Mesendoderm (in vitro differentiated cells): ENCODE results near the gene CHRDL2.

Source experiments
- DNase-seq: peaks from one replicate; pipeline ENCODE4 v3.0.0; 2013
- H2AK5ac ChIP-seq: 2 replicates; pipeline ENCODE4 v1.6.1; 2013; ENCODE audit warnings: low read length, inconsistent platforms
- H2BK120ac ChIP-seq: 2 replicates; pipeline ENCODE4 v1.6.1; 2013; ENCODE audit warnings: low read depth, mild to moderate bottlenecking, low read length, moderate library complexity, mixed read lengths
- H2BK15ac ChIP-seq: replicated peaks from 2 replicates; pipeline ENCODE4 v1.6.1; 2013; ENCODE audit warnings: low read depth, mild to moderate bottlenecking, moderate library complexity
- H2BK5ac ChIP-seq: 2 replicates; pipeline ENCODE4 v1.6.1; 2013; ENCODE audit warnings: low read length, inconsistent platforms
- H3K18ac ChIP-seq: 2 replicates; pipeline ENCODE4 v1.6.1; 2013; ENCODE audit warnings: mild to moderate bottlenecking, low read length, mixed read lengths
- H3K23ac ChIP-seq: one replicate; pipeline ENCODE4 v1.6.1; 2013; ENCODE audit warnings: low read length
- H3K27ac ChIP-seq: 2 replicates; pipeline ENCODE4 v1.5.1; 2013; ENCODE audit warnings: low read depth, mild to moderate bottlenecking, inconsistent platforms, low read length, moderate library complexity
- H3K27me3 ChIP-seq: 2 replicates; pipeline ENCODE4 v1.6.1; 2013; ENCODE audit warnings: low read length, control low read depth, mild to moderate bottlenecking, inconsistent platforms; ENCODE audit not compliant: insufficient read depth, poor library complexity
- H3K36me3 ChIP-seq: 2 replicates; pipeline ENCODE4 v1.6.1; 2013; ENCODE audit warnings: low read length, inconsistent platforms; ENCODE audit not compliant: control insufficient read depth, insufficient read depth
- H3K4ac ChIP-seq: one replicate; pipeline ENCODE4 v1.6.1; 2013; ENCODE audit warnings: low read depth, mild to moderate bottlenecking, low read length, moderate library complexity
- H3K4me1 ChIP-seq: 2 replicates; pipeline ENCODE4 v1.6.1; 2013; ENCODE audit warnings: low read depth, low read length, inconsistent platforms; ENCODE audit not compliant: control insufficient read depth
- H3K4me2 ChIP-seq: 2 replicates; pipeline ENCODE4 v1.6.1; 2013; ENCODE audit warnings: low read length
- H3K4me3 ChIP-seq: 2 replicates; pipeline ENCODE4 v1.5.1; 2013; ENCODE audit warnings: mild to moderate bottlenecking, low read length
- H3K56ac ChIP-seq: one replicate; pipeline ENCODE4 v1.6.1; 2013; ENCODE audit warnings: low read length
- H3K79me1 ChIP-seq: 2 replicates; pipeline ENCODE4 v1.6.1; 2013; ENCODE audit warnings: low read length, inconsistent platforms
- H3K79me2 ChIP-seq: 2 replicates; pipeline ENCODE4 v1.6.1; 2013; ENCODE audit warnings: mild to moderate bottlenecking, low read length; ENCODE audit not compliant: control insufficient read depth, insufficient read depth
- H3K9ac ChIP-seq: 2 replicates; pipeline ENCODE4 v1.6.1; 2013; ENCODE audit warnings: low read length, inconsistent platforms
- H4K5ac ChIP-seq: one replicate; pipeline ENCODE4 v1.6.1; 2013; ENCODE audit warnings: low read length
- H4K8ac ChIP-seq: one replicate; pipeline ENCODE4 v1.6.1; 2013; ENCODE audit warnings: low read depth, mild to moderate bottlenecking, control low read depth, low read length, moderate library complexity
- WGBS: extraction: QIAGEN DNeasy Blood & Tissue Kit; methylation state at CpG from one replicate; pipeline ENCODE4 v1.1.7; 2013; ENCODE audit warnings: low lambda C conversion rate, missing lambda C conversion rate; ENCODE audit not compliant: insufficient coverage; ENCODE audit errors: extremely low coverage; 5-methylcytosine and 5-hydroxymethylcytosine counted together

Gene CHRDL2

DNA sequence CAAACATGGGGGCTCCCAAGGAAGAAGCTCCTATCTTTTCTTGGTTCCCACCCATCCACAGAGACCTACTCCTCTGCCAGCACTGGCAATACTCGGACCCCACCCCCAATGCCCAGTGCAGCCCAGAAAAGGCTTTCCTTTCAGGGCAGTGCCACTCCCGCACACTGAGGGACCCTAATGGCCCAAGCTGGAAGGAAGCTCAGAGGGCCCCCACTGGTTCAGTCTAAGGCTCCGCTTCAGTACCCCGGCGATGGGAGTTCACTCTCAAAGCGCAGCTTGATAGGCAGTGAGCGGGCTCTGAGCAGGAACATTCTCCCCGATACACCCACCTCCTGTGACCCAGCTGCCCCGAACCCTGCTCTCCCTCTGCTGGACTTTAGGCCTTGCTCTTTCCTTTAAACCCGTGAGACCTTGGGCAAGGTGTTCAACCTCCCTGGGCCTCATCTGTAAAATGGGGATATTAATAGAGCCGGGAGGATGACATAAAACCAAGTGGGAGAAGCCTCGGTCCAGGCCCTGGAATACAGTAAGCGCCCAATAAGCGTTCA lies 48.4 kb downstream of the CHRDL2 start:
- H3K79me2 ChIP-seq = no peaks in the 10 kb centered on the region
- no peaks in the 10 kb centered on the region for H3K27me3 ChIP-seq
- no peak overlapping the region for H3K18ac ChIP-seq
- peak overlapping the region; percentile 47 for H3K56ac ChIP-seq
- no peak overlapping the region for H3K9ac ChIP-seq
- no peak overlapping the region for H2BK5ac ChIP-seq
- no peak overlapping the region for H4K8ac ChIP-seq
- no peak overlapping the region for H2BK120ac ChIP-seq
- H3K27ac ChIP-seq = no peak overlapping the region
- H2BK15ac ChIP-seq = no peak overlapping the region
- DNase-seq = no peak
- no peak overlapping the region for H3K4me3 ChIP-seq
- no peaks in the 10 kb centered on the region for H3K79me1 ChIP-seq
- no CpG with 5 or more reads among the region's 14 CpGs for WGBS
- H4K5ac ChIP-seq = no peak overlapping the region
- no peak overlapping the region for H2AK5ac ChIP-seq
- H3K4ac ChIP-seq = no peak overlapping the region
- H3K23ac ChIP-seq = no peak overlapping the region
- H3K4me2 ChIP-seq = no peak overlapping the region
- no peaks in the 10 kb centered on the region for H3K36me3 ChIP-seq
- H3K4me1 ChIP-seq = no peaks in the 10 kb centered on the region

DNA sequence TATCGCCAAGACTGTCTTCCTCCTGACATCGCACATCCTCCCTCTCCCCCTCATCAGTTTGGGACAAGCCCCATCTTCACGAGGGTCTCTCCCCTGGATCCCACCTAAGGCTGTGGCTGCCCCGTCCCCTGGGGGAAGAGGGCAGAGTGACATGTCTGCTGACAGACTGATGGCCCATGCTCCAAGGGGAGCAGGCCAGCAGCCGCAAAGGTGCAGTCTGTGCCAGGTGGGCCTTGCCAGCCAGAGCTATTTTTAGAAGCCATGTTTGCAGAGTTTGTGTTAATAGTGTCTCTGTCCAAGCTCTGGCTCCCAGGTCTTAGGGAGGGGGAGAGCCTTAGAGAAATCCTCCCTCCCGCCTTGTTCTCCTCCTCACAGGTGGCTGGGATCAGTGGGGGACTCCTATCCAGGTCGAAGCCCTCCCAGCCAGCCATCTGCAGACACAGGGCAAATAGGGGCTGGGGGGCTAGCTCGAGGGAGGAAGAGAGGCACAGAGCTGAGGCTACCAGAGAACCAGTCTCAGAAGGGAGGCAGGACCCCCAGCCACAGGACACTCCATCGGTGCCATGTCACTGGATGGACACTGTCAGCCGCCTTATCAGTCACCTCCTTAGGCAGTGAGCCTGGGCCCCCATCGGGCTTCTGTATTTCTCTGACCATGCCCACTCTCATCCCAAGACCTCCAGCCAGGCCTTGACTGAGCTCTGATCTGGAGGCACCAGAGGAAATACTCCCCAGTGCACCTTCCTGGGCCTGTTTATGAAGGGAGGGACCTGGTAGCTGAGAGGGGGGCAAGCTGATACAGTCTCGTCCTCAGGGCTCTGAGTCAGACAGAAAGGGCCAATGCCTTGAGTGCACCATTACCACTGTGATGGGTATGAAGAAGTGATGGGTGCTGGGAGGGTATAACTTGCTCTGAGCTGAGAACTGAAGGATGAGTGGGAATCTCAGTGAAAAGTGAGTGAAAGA lies 49.3 kb downstream of the CHRDL2 start:
- Histone ChIP-seq H3K27ac (no peak overlapping the region), H2BK5ac (no peak overlapping the region), H2BK120ac (no peak overlapping the region), H2AK5ac (no peak overlapping the region), H4K8ac (no peak overlapping the region), H2BK15ac (no peak overlapping the region), H3K4me2 (no peak overlapping the region), H4K5ac (no peak overlapping the region), H3K56ac (no peak overlapping the region), H3K4ac (no peak overlapping the region), H3K36me3 (no peaks in the 10 kb centered on the region), H3K27me3 (no peaks in the 10 kb centered on the region), H3K79me1 (no peaks in the 10 kb centered on the region), H3K4me1 (no peaks in the 10 kb centered on the region), H3K18ac (no peak overlapping the region), H3K9ac (no peak overlapping the region), H3K23ac (no peak overlapping the region), H3K79me2 (no peaks in the 10 kb centered on the region), H3K4me3 (no peak overlapping the region)
- WGBS = no CpG with 5 or more reads among the region's 12 CpGs
- no peak for DNase-seq

DNA sequence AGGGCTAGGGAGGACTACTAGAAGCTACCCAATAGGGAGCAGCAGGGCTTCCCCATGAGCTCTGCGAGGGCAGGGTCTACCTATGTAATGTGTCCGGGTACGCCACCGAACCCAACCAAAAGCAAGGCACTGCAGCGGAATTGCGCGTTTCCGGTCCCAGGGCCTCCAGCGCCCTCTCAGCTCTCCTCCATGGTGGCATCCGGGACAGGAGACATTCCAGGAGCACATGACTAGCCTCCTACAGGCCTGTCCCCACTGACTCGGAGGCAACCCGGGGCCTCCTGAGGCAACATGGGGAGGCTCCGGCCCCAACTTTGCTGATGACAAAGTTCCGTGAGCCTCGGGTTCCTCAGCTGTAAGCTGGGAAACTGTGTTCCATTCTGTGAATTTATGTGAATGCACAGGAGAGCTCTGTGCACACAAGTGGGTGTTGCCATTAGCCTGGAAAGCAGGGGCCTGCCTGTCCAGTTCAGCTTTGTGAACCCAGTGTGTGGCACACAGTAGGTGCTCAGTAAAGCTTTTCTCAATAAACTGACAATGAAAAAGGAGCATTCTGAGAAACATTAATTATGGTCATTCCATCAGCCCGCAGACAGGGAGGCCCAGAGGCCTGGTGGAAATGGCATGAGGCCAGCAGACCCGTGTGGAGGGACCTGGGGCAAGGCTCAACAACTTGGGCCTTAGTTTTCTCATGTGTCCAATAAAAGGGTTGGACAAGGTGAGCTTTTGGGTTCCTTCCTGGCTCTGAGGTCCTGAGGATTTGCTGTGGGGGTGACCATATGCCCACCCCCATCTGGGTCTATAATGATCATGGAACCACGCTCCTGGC lies 50.3 kb downstream of the CHRDL2 start:
- H3K18ac ChIP-seq = no peak overlapping the region
- WGBS = no CpG with 5 or more reads among the region's 18 CpGs
- no peak overlapping the region for H3K9ac ChIP-seq
- no peaks in the 10 kb centered on the region for H3K36me3 ChIP-seq
- no peaks in the 10 kb centered on the region for H3K4me1 ChIP-seq
- H2BK15ac ChIP-seq = no peak overlapping the region
- H2AK5ac ChIP-seq = no peak overlapping the region
- H2BK5ac ChIP-seq = no peak overlapping the region
- H3K27me3 ChIP-seq = no peaks in the 10 kb centered on the region
- H2BK120ac ChIP-seq = no peak overlapping the region
- no peak overlapping the region for H3K56ac ChIP-seq
- no peak overlapping the region for H3K23ac ChIP-seq
- no peak for DNase-seq
- H3K4me2 ChIP-seq = no peak overlapping the region
- H3K4ac ChIP-seq = no peak overlapping the region
- H3K27ac ChIP-seq = no peak overlapping the region
- no peaks in the 10 kb centered on the region for H3K79me2 ChIP-seq
- no peak overlapping the region for H3K4me3 ChIP-seq
- no peaks in the 10 kb centered on the region for H3K79me1 ChIP-seq
- no peak overlapping the region for H4K5ac ChIP-seq
- H4K8ac ChIP-seq = no peak overlapping the region

DNA sequence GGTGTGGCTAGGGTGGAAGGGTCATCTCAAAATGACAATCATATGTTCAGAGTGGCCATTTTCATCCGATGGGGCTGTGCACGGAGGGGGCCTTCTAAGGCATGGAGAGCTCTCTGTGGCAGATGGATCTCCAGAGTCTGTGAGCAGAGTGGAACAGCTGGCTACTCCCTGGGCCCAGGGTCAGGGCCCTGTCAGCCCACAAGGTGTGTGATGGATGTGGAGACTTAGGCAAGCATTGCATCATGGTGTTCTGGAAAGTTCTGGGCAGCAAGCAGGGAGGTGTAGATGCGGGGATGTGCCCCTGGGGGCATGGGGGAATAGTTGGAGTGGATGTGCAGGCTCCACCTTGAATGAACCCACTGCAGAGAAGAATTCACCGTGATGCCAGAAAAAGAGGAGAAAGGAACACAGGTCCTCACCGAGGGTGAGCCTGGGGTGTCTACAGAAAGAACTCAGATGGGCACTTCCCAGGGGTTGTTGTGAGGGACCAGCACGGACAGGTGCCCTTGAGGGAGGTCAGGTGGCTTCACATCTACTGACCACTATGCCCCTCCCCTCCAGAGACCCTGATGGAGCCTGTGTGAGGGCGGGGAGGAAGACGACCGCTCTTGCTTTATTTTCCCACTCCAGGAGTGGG lies 51.1 kb downstream of the CHRDL2 start:
- H4K8ac ChIP-seq = no peak overlapping the region
- no peak overlapping the region for H3K56ac ChIP-seq
- H3K9ac ChIP-seq = no peak overlapping the region
- no peaks in the 10 kb centered on the region for H3K79me1 ChIP-seq
- H3K27me3 ChIP-seq = no peaks in the 10 kb centered on the region
- no CpG with 5 or more reads among the region's 9 CpGs for WGBS
- no peak overlapping the region for H3K4ac ChIP-seq
- H3K18ac ChIP-seq = no peak overlapping the region
- DNase-seq = no peak
- no peak overlapping the region for H2BK120ac ChIP-seq
- H3K4me1 ChIP-seq = no peaks in the 10 kb centered on the region
- no peak overlapping the region for H2AK5ac ChIP-seq
- H3K36me3 ChIP-seq = no peaks in the 10 kb centered on the region
- H3K4me3 ChIP-seq = no peak overlapping the region
- no peak overlapping the region for H4K5ac ChIP-seq
- no peak overlapping the region for H2BK15ac ChIP-seq
- H3K23ac ChIP-seq = no peak overlapping the region
- H3K79me2 ChIP-seq = no peaks in the 10 kb centered on the region
- H3K4me2 ChIP-seq = no peak overlapping the region
- H2BK5ac ChIP-seq = no peak overlapping the region
- H3K27ac ChIP-seq = no peak overlapping the region

DNA sequence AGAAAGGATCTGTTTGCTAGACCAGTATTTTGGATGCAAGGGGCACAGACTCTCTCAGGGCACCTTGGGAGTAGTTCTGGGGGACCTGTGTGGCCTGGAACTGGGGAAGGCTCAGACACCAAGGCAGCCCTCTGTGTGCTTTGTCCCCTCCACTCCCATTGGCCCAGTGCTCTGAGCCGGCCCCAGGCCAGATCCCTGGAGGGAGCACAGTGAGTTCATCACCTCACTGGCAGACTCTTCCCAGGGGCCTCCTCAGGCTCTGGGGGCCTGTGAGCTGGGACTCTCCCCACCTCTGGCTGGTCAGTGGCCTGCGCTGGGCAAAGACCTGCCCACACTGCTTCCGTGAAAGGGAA lies 51.7 kb downstream of the CHRDL2 start:
- Histone ChIP-seq H3K23ac (no peak overlapping the region), H2AK5ac (no peak overlapping the region), H3K79me2 (no peaks in the 10 kb centered on the region), H3K4me1 (no peaks in the 10 kb centered on the region), H2BK15ac (no peak overlapping the region), H3K9ac (no peak overlapping the region), H3K56ac (peak overlapping the region; percentile 22), H3K4me2 (no peak overlapping the region), H2BK5ac (no peak overlapping the region), H2BK120ac (no peak overlapping the region), H3K79me1 (no peaks in the 10 kb centered on the region), H4K8ac (no peak overlapping the region), H3K4me3 (no peak overlapping the region), H3K36me3 (no peaks in the 10 kb centered on the region), H4K5ac (no peak overlapping the region), H3K18ac (no peak overlapping the region), H3K27me3 (no peaks in the 10 kb centered on the region), H3K27ac (no peak overlapping the region), H3K4ac (no peak overlapping the region)
- no peak for DNase-seq
- WGBS = no CpG with 5 or more reads among the region's 3 CpGs
